ENCODE results near the gene CITED1.

Gene CITED1, protein sequence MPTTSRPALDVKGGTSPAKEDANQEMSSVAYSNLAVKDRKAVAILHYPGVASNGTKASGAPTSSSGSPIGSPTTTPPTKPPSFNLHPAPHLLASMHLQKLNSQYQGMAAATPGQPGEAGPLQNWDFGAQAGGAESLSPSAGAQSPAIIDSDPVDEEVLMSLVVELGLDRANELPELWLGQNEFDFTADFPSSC

DNA sequence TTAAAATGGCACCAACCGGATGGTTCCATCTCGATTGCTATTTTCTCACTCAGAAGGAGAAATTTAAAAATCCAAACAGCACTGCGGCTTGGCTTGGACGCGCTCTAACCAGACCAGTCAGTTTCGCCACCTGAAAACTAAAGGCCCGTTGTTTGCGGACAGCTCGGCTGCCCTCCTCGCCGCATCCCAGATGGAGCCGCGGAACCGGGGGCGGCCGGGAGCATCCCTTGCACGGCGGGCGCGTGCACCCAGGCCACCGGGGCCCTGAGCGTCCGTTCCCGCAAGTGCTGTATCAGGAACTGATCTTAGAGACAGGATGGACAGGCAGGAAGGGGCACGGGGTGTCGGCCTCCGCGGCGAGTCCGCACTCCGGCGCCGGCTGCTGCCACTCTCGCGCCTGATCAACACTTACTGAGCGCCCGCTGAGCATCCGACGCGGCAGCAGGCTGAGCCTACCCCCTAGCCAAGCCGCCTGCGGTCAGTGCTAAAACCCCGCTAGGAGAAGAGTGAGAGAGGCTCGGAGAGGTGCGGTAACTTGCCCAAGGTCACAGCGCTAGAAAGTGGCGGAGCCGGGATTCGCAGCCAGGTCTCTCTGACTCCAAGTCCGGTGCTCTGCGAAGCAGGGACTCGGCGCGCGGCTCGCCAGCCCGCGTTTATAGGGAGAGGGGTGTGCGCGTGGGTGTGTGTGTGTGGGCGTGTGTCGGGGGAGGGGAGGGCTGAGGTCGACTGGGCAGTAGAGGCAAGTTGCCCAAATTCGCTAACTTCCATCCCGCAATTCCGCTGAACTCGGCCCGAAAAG lies at the start of gene CITED1:
CITED1 (minus strand) TSS at position 629 of the 799 bp plus-strand sequence. CDS start 3,045 bp downstream, outside the sequence.
- peak; percentile 50 for DNase-seq (ENCODE audit: extremely low spot score)
- TF ChIP-seq ARNT (IDR thresholded peaks at IDR 0.05) (no peak), LEF1 (IDR thresholded peaks at IDR 0.05; ENCODE audit: borderline replicate concordance) (no peak), CTBP1 (IDR thresholded peaks at IDR 0.05; ENCODE audit: borderline replicate concordance) (no peak), SP1 (IDR thresholded peaks at IDR 0.05) (no peak), HDGF (IDR thresholded peaks at IDR 0.05; ENCODE audit: borderline replicate concordance) (no peak), FOXA1 (IDR thresholded peaks at IDR 0.05) (no peak), ELF4 (IDR thresholded peaks at IDR 0.05) (no peak), FOXK2 (IDR thresholded peaks at IDR 0.05) (no peak)

DNA sequence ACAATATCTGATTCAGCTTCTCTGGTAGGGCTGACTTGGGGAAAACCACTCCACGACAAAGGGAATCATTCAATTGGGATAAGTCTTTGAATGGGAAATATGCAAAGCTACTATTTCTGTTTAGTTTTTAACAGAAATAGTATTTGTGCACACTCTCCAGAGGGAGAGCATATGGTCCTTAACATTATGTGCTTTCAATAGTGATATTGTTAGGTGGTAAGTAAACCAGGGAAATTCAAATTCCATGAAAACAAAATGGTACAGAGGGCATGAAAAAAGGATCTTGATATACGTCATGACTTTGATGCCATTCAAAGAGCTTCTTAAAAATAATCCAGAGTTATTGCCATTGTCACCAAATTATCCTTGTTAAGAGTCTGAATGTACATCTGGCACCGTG lies 47.1 kb upstream of the CITED1 start:
- TF ChIP-seq FOXM1 (IDR thresholded peaks at IDR 0.05; ENCODE audit: borderline replicate concordance), result no peak
- no peak for TF ChIP-seq NFRKB (IDR thresholded peaks at IDR 0.05)
- TF ChIP-seq, protein P1, sequence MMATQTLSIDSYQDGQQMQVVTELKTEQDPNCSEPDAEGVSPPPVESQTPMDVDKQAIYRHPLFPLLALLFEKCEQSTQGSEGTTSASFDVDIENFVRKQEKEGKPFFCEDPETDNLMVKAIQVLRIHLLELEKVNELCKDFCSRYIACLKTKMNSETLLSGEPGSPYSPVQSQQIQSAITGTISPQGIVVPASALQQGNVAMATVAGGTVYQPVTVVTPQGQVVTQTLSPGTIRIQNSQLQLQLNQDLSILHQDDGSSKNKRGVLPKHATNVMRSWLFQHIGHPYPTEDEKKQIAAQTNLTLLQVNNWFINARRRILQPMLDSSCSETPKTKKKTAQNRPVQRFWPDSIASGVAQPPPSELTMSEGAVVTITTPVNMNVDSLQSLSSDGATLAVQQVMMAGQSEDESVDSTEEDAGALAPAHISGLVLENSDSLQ (IDR thresholded peaks at IDR 0.05), result no peak
- TF ChIP-seq SP1 (IDR thresholded peaks at IDR 0.05), result no peak
- no peak for TF ChIP-seq TARDBP (IDR thresholded peaks at IDR 0.05)
- no peak for TF ChIP-seq BHLHE40 (IDR thresholded peaks at IDR 0.05; ENCODE audit: borderline replicate concordance)
- no peak for TF ChIP-seq SUZ12 (IDR thresholded peaks at IDR 0.05)
- TF ChIP-seq ARNT (IDR thresholded peaks at IDR 0.05), result no peak
- TF ChIP-seq ZNF384 (IDR thresholded peaks at IDR 0.05), result no peak
- TF ChIP-seq FOXA1 (IDR thresholded peaks at IDR 0.05), result no peak
- no peak for TF ChIP-seq ELF4 (IDR thresholded peaks at IDR 0.05)
- no peak for TF ChIP-seq CTBP1 (IDR thresholded peaks at IDR 0.05; ENCODE audit: borderline replicate concordance)
- ChIA-PET POLR2A (no interaction called here), CTCF (no interaction called here)
- DNase-seq (ENCODE audit: extremely low spot score), result no peak

More for the DNA sequence above, at the start of gene CITED1:
- ChIA-PET POLR2A (interaction anchor here (1.5 to 5.2 kb wide), 2 partner anchors 29 to 124 kb away, joined by 4 to 33 read pairs; partner anchors contain the start of genes PIN4 and RPS4X), CTCF (no interaction called here)

DNA sequence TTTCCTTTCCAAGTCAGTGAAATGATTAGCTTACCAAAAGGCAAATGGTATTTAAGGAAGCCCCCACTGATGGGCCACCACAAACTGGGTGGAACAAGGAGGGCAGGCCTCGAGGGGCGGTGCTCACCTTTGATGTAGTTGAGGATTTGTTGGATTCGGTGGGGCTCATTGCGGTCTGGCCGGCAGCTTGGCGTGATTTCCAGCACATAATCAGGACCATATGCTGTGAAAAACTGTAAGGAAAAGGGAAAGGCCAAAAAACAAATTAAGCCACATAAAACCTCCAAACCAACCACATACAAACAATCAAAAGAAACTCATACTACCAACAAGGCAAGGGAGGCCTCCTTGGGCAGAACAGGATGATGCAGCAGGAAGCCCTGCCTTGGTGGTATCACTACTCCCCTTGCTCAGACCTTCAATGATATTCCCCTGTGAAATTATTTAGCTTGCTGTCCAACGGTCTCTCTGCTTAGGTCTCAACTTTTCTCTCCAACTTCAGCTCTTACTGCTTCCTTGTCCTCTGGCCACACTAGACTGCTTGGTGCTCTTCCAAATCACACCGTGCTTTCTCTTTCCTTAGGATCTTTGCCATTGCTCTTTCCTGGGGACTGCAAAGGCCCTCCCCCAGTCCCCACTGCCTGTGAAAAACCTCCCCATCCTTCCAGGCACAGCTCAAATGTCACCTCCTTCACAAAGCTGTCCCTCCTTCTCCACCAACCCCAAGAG lies 46.1 kb upstream of the CITED1 start:
- no peak for DNase-seq (ENCODE audit: extremely low spot score)
- ChIA-PET POLR2A (no interaction called here), CTCF (no interaction called here)
- TF ChIP-seq HDGF (IDR thresholded peaks at IDR 0.05; ENCODE audit: borderline replicate concordance), result no peak
- TF ChIP-seq SP1 (IDR thresholded peaks at IDR 0.05), result no peak
- no peak for TF ChIP-seq FOXK2 (IDR thresholded peaks at IDR 0.05)
- TF ChIP-seq FOXA1 (IDR thresholded peaks at IDR 0.05), result no peak

DNA sequence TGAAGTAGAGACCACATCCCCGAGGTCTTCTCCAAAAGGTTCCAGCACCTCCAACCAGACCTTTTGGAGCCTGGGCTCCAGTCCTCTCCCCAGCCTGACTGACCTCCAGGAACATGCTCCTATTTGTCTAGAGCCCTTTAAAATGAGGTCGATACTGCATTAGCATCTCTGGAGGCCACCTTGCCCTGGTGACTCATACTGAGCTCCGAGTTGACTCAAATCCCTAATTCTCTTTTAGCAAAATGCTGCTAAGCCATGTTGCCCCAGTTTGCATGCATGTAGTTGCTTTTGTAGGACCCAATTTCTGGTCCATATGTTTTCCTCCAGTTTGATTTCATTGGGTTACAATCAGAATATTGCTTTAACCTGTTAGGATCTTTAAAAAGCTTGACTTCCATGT lies 43.5 kb upstream of the CITED1 start:
- POLR2A ChIA-PET, result no interaction called here
- CTCF ChIA-PET, result no interaction called here
- no peak for TF ChIP-seq NFRKB (IDR thresholded peaks at IDR 0.05)
- no peak for TF ChIP-seq FOXA1 (IDR thresholded peaks at IDR 0.05)
- no peak for TF ChIP-seq ARNT (IDR thresholded peaks at IDR 0.05)
- no peak for TF ChIP-seq SP1 (IDR thresholded peaks at IDR 0.05)
- no peak for TF ChIP-seq SUZ12 (IDR thresholded peaks at IDR 0.05)
- no peak for TF ChIP-seq HDGF (IDR thresholded peaks at IDR 0.05; ENCODE audit: borderline replicate concordance)
- no peak for TF ChIP-seq FOXK2 (IDR thresholded peaks at IDR 0.05)
- no peak for DNase-seq (ENCODE audit: extremely low spot score)

DNA sequence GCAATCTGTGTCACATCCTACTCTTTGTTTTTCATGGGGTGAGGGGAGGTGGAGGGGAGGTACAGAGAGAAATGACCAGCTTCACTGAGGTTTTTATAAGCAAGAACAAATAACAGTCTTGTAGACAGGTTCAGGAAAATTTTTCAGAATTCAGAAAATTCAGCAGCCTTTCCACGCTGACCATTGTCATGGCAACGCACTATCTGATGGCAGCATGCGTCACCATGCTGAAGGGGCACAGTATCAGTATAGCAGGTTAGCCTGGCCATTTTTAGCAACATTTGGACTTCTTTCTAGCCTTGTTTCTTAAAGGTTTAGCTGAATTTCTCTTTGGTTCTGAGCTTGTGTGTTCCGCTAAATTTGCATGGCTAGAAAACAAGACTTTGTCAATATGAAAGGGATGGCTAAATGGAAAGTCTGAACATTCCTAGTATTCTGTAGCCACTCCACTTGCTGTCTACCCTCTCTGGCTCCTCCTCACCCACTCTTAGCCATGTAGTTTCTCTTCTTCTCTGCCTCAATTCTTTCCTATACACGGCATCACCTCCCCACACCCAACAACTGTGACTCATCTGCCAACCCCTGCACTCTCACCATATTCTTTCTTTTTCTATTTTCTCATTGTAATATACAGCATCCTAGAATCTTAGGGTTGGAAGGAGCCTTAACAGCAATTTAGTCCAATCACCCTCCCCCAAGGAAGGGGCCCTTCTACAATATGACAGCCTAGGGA lies 42.7 kb upstream of the CITED1 start:
- ChIA-PET CTCF (no interaction called here), POLR2A (no interaction called here)
- no peak for DNase-seq (ENCODE audit: extremely low spot score)
- TF ChIP-seq CTBP1 (IDR thresholded peaks at IDR 0.05; ENCODE audit: borderline replicate concordance), result no peak
- TF ChIP-seq, protein P1 (IDR thresholded peaks at IDR 0.05), result no peak
- no peak for TF ChIP-seq SUZ12 (IDR thresholded peaks at IDR 0.05)
- TF ChIP-seq HDGF (IDR thresholded peaks at IDR 0.05; ENCODE audit: borderline replicate concordance), result no peak
- no peak for TF ChIP-seq LEF1 (IDR thresholded peaks at IDR 0.05; ENCODE audit: borderline replicate concordance)
- TF ChIP-seq BHLHE40 (IDR thresholded peaks at IDR 0.05; ENCODE audit: borderline replicate concordance), result no peak
- TF ChIP-seq L3MBTL2 (conservative IDR thresholded peaks at IDR 0.05), result no peak

DNA sequence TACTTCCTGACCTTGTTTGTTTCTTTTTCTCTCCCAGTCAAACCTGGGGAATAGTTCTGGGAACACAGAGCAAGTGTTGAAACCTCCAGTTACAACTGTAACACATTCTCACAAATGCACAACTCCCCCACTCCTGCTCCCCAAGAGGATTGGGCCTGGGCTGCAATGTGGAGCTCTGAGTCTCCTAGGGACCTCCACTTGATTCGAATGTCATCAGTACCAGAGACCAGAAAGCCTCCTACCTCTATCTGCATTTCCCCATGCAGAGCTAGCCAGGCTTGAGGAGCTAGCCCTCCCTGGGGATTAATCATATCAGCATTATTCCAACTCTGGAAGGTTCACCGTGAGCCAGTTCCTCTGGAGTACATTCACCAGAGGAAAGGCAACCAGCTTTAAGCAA lies 41.7 kb upstream of the CITED1 start:
- no peak for TF ChIP-seq FOXM1 (IDR thresholded peaks at IDR 0.05; ENCODE audit: borderline replicate concordance)
- no peak for TF ChIP-seq FOXK2 (IDR thresholded peaks at IDR 0.05)
- TF ChIP-seq SUZ12 (IDR thresholded peaks at IDR 0.05), result no peak
- no peak for TF ChIP-seq NFRKB (IDR thresholded peaks at IDR 0.05)
- no peak for TF ChIP-seq LEF1 (IDR thresholded peaks at IDR 0.05; ENCODE audit: borderline replicate concordance)
- no peak for DNase-seq (ENCODE audit: extremely low spot score)
- POLR2A ChIA-PET, result no interaction called here
- CTCF ChIA-PET, result no interaction called here
